Mesenteric fat pad (tissue), 1 donor: ENCODE data around the gene TCERG1L. TPM values are rescaled to one million over a fixed set of nuclear protein-coding genes. Genes with fewer than 3 reads are reported as not detected.

Experiments used
- DNase-seq: peaks from one replicate; pipeline ENCODE4 v3.0.0-alpha.2; 2020; ENCODE audit warnings: low spot score
- total RNA-seq: library from RNA; stranded (reverse); fragmentation: NEBNext Ultra II Directional; extraction: Animal tissue kit (Norgen Biotek cat#: 25700); gene quantifications from one replicate; pipeline ENCODE4 v1.2.1, GENCODE V29; 2021
- donor health status: DM: yes; HTN: yes; CAD: no.

TCERG1L gene
- total RNA-seq, 1 donor from 2014 or later: not detected

DNA sequence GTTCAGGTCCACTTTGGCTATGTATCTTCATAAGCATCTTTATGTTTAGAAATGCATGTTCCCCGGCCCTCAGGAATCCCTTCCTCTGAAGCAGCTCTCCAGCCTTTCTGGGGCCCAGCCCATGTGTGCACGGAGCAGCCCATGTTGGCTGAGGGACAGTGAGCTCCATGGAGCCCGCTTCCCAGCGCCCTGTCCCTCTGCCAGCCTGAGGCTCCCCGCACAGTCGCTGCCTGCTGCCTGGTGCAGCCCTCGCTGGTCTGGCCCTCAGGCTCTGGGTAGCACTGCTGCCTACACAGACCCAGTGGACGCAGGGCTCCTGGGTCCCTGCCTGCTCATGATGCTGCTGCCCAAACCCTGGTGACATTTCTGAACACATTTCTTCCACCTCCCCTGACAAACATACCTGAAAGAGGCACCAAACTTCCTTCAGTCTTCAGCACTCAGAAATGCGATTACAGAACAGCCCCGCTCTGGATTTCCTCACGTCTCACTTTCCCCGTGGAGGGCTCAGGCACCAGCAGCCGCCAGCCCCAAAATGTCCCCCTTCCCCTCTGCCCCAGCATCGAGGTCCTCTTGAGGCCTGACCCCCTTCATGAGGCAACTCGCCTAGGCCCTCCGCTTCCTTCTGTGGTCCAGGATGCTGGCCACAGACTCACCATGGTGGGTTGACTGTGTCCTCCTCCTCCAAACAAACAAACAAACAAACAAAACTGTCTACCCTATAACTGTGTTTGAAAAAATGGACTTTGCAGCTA, 5.0 kb upstream of the TCERG1L start:
- DNase-seq: no peak

- no peak for DNase-seq
These were observed 3.8 kb upstream of the TCERG1L start for GRCh38 chr10:131315344-131315743.

- DNase-seq: peak; percentile 73
These were observed 3.3 kb upstream of the TCERG1L start for GRCh38 chr10:131314799-131315198.

DNA sequence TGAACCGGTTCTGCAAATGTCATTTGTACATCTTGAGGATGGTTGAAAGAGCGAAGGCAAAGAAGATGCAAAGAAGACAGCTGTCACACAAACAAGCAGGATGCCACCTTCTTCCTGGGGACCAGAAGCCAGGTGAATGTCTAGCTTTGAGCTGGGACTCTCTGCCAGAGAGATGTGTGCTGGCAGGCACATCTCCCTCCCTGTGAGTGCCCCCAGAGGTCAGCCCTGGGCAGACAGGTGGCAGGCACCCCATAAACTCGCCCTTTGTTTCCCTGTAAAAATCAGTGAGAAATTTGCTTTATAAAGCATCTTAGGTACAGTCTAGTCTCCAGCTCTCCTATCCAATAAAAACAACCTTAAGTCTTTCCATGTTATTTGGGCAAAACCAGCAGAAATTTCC, 2.6 kb upstream of the TCERG1L start:
- no peak for DNase-seq

DNA sequence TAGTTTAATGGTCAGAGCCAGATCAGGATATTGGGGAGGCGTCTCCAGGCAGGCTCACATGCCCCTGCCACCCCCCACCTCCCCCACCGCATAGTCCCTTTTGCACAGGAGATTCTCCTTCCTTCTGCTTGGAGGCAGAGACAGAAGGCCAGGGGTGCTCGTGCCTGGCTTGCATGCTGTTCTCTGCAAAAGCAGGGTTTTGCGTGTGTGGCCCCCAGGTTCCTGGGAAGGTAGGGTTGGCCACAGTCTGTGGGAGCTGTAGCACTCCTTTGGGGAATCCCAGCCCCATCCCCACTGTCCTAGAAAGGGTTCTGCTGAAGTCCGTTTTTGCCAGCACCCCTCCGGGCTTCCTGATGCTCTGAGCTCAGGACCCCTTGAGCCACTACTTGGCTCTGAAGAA, 1.9 kb upstream of the TCERG1L start:
- no peak for DNase-seq

- no peak for DNase-seq
These were observed 936 bp upstream of the TCERG1L start for GRCh38 chr10:131312478-131312836.

- peak; percentile 85 for DNase-seq
These were observed 190 bp downstream of the TCERG1L start for GRCh38 chr10:131311402-131311660.

DNA sequence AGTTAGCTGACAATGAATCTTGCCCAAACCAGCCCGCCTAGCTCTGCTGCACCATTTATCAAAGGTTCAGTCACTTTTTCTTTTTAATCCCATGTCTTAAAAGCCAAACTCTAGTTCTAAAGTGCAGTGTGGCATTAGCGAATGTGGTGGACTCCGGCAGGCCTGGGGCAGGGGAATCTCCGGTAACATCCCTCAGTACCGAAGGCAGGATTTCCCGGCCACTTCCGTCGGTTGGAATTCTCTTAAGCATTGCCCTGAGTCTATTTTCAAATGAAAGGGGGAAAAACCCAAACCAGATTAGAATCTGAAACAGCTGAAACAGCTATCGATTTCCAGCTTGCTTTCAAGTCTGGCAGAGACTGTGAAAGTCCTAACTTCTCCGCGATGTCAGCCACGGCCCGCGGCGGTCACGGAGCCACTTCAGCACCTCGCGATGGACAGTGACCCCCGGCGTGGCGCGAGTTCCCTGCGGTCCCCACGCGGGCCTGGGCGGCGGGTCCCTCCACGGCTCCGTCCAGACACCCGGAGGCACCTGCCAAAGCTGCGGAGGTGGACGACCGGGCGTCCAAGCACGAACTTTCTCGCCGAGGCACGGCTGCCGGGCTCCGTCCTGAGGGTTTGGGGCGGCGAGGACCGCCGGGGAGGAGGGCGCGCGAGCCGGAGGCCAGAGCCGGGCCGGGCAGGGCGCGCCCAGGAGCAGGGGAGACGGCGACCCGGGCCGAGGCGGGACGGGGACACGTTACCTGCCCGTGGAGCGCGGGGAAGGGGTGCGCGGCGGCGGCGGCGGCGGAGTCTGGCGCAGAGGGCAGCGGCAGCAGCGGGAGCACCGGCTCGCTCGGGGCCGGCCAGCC, 745 bp downstream of the TCERG1L start:
- DNase-seq: peak; percentile 88

GRCh38 chr10:131310142-131310541, 1.4 kb downstream of the TCERG1L start:
- no peak for DNase-seq

DNA sequence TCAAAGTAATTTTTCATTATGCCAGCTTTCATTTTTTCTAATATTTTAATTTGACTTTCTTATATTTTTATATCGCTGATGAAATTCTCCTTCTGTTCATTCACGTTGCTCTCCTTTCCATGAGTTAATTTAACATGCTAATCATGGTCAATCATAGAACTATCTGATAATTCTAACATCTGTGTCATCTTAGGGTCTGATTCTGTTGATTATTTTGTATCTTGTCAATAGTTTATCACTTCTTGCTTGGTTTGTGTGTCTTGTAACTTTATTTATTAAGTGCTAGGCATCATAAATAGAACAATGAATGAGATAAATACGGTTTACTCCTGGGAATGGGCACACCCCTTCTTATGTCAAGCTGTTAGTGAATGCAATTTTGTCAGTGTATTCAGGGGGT, 11.0 kb downstream of the TCERG1L start:
- DNase-seq: no peak

DNA sequence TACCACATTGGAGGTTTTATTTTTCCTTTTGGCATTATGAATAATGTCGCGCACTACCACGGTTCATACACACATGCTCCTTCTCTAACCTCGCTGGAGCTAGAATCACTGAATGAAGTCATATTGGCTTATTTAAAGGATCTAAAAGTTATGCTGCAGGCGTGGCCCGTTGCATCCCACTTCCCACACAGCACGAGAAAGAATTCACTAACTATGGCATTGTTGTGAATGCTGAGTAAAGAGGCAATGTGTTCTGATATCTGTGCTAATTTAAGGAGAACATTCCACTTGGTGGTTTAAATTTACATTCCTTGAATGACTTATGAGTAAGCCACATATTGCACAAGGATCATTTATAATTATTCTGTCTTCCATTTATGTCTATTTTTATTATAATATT, 20.7 kb downstream of the TCERG1L start:
- no peak for DNase-seq

DNA sequence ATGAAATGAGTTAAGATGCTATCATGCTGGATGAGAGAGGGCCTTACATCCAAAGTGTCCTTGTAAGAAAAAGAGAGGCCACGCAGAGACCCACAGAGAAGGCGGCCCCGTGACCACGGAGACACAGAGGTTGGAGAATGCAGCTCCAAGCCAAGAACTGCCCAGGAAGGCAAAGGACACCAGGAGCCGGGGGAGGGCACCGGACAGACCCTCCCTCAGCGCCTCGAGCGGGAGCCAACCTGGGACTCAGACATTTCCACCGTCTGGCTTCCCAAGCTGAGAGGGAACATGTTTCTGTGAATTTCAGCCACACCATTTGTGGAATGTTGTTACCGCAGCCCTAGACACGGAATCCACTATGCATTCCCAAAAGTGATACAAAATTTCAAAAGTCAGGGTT, 22.9 kb downstream of the TCERG1L start:
- DNase-seq: no peak

GRCh38 chr10:131282961-131283360, 28.6 kb downstream of the TCERG1L start:
- no peak for DNase-seq

- no peak for DNase-seq
These were observed 31.4 kb downstream of the TCERG1L start for GRCh38 chr10:131280101-131280500.

- DNase-seq: no peak
These were observed 32.0 kb downstream of the TCERG1L start for GRCh38 chr10:131279516-131279915.

DNA sequence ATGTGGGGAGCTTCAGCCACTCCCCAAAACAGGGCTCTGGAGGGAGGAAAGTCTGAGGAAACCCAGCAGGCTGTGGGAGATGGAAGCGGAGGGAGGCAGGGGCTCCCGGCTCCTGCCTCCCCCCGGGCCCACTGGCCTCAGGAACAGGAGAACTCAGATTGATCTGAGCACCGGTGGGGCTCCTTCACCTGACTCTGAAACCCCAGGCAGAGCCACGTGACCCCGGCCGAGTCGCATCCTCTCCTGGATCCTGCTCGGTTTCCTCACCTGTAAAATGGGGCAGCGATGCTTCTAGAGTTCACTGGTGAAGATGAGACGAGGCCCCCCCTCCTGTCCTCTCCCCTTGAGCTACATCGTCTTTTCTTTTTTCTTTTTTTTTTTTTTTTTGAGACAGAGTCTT, 33.6 kb downstream of the TCERG1L start:
- DNase-seq: no peak

- peak; percentile 69 for DNase-seq
These were observed 34.2 kb downstream of the TCERG1L start for GRCh38 chr10:131277278-131277677.

- DNase-seq: no peak
These were observed 35.8 kb downstream of the TCERG1L start for GRCh38 chr10:131275691-131276090.

DNA sequence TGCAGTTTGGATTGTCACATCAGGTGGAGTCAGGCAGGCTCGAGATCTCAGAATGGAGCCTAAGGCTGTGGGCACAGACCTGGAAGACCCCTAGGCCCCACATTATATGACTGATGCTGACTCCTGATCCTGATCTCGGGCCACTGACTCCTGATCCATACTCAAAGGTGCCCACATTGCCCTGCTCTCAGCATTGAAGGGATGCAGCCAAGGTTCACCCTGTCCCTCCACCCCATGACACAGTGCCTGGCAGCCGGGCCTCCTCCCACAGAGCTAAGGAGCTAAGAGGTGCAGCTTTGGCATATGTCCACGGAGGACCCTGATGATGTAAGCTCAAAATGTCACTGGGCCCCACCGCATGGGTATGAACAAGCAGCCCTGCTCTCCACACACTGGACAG, 36.6 kb downstream of the TCERG1L start:
- DNase-seq: no peak

DNA sequence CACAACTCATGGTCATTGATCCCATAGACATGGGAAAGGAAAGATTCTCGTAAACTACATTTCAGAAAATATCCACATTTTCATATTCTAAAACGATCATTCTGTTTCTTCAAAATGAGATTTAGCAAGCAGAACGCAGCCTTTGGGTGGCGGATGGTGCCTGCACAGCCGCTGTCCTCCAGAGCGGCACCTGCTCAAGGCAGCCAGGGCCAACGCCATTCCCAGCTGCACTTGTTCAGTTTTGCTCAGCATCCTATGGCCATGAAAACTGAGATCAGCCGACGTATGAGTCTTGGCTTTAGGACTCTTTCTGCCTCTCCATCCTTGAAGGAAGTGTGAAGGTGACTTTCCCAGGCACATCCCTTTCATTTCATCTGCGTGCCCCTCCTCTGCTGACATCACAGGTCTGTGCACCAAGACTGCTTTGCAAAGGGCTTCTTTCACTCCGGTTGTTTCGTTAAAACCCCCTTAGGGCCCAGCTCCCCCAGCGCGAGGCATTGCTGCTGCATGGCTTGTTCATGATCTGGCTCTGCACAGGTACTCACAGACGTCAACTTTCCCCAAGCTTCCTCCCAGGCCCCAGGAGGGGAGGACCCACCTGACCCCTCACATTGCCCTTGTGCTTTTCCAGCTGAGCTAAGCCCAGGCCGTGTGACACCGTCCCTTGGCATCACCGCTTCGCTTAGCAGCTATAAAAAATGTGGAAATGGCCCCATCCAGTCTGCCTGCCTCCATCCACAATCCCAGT, 37.2 kb downstream of the TCERG1L start:
- peak; percentile 62 for DNase-seq

DNA sequence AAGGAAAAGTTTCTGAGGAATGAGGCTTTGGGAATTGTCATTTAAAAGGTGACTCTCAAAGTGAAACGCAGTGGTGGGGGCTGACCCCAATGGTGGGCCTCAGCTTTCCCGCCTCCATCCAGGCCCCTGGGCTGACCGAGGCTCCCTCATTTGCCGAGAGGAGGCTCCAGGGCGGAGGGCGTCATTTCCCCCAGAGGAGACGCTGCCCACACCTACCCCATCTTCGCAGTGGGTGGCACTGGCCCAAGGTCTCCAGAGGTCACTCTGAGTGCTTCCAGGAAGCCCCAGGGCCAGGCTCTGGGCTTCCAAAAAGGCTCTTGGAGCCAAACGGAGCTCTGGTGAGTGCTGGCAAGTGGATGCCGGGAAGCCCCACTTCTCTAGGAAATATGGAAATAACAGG, 38.0 kb downstream of the TCERG1L start:
- no peak for DNase-seq

DNA sequence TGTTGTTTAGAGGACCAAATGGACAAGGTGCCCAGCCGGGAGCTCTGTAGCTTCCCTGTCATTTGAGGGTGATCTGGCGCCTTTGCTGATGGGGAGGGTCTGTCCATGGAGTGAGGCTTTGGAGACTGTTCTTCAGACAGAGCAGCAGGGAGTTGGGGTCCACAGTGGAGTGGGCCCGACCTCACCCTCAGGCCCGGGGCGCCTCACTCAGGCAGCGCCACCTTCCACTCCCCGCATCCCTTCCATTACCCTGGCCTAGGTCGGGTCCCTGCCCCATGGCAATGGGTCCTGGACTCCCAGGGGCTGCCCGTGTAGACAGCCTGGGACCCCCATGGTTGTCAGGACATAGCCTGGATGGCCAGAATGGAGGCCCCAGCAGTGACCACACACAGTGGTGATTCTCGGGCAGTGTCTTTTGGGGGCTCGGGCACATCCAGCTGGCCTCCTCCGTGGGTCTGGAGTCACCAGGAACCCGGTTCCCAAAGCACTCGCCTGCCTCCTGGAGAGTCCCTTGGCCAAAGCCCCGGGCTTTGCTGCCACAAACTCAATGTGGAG, 38.5 kb downstream of the TCERG1L start:
- peak; percentile 73 for DNase-seq
